Cardiac muscle cell (in vitro differentiated cells and primary cell): ENCODE data around the gene EMILIN1. TPM values are rescaled to one million over a fixed set of nuclear protein-coding genes. Genes with fewer than 3 reads are reported as not detected.

ENCODE experiments used
- DNase-seq, 2 donors: peaks; one replicate each; pipeline versions ENCODE4 v3.0.0 to v3.0.0-alpha.2; 2010 to 2017; ENCODE audit warnings: low read depth in 1 of 2, low spot score in 1 of 2
- H3K27ac ChIP-seq: fragments of 200-600 bp; sonication (generic); 2 replicates; pipeline ENCODE4 v1.5.1; 2016
- H3K27me3 ChIP-seq: fragments of 200-600 bp; sonication (generic); 2 replicates; pipeline ENCODE4 v1.6.0; 2016; ENCODE audit warnings: control low read depth
- H3K36me3 ChIP-seq: fragments of 200-600 bp; sonication (generic); 2 replicates; pipeline ENCODE4 v1.5.1; 2016; ENCODE audit warnings: control low read depth
- H3K4me1 ChIP-seq: fragments of 200-600 bp; sonication (generic); 2 replicates; pipeline ENCODE4 v1.8.1; 2017; ENCODE audit warnings: low read depth, mild to moderate bottlenecking, mixed run types
- H3K4me3 ChIP-seq: fragments of 200-600 bp; sonication (generic); 2 replicates; pipeline ENCODE4 v1.5.1; 2016; ENCODE audit warnings: mild to moderate bottlenecking
- H3K9me3 ChIP-seq: fragments of 200-600 bp; sonication (generic); 2 replicates; pipeline ENCODE4 v1.5.1; 2017; ENCODE audit warnings: low read depth, mild to moderate bottlenecking, control low read depth
- polyA plus RNA-seq: library from polyadenylated mRNA; unstranded; fragments of >200 nt; fragmentation: Nextera tagmentation; extraction: Ambion mirVana; gene quantifications from 2 replicates; pipeline ENCODE4 v1.2.1, GENCODE V29; 2016
- total RNA-seq: library from RNA; depleted of rRNA; stranded (reverse); fragments of >200 nt; gene quantifications from 2 replicates; pipeline ENCODE4 v1.2.3, GENCODE V29; 2016
- TF ChIP-seq, protein P1 (sequence below): IDR thresholded peaks from 2 replicates; pipeline ENCODE4 v1.5.1; 2012; ENCODE audit warnings: low read depth, mild to moderate bottlenecking, low read length

Gene EMILIN1
- total and polyA plus RNA-seq, 2 experiments from 2014 or later: 15.6 to 18.5 TPM

- no peak for DNase-seq
- TF ChIP-seq, protein P1, sequence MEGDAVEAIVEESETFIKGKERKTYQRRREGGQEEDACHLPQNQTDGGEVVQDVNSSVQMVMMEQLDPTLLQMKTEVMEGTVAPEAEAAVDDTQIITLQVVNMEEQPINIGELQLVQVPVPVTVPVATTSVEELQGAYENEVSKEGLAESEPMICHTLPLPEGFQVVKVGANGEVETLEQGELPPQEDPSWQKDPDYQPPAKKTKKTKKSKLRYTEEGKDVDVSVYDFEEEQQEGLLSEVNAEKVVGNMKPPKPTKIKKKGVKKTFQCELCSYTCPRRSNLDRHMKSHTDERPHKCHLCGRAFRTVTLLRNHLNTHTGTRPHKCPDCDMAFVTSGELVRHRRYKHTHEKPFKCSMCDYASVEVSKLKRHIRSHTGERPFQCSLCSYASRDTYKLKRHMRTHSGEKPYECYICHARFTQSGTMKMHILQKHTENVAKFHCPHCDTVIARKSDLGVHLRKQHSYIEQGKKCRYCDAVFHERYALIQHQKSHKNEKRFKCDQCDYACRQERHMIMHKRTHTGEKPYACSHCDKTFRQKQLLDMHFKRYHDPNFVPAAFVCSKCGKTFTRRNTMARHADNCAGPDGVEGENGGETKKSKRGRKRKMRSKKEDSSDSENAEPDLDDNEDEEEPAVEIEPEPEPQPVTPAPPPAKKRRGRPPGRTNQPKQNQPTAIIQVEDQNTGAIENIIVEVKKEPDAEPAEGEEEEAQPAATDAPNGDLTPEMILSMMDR: no peak
- Histone ChIP-seq H3K27me3 (no peaks in the 10 kb centered on the region), H3K27ac (no peak overlapping the region), H3K9me3 (no peaks in the 10 kb centered on the region), H3K4me3 (no peak overlapping the region), H3K36me3 (no peaks in the 10 kb centered on the region), H3K4me1 (peaks cover 27% of the 10 kb centered on the region)
Observed at GRCh38 chr2:27082773-27083409, 4.5 kb downstream of the EMILIN1 start.

DNA sequence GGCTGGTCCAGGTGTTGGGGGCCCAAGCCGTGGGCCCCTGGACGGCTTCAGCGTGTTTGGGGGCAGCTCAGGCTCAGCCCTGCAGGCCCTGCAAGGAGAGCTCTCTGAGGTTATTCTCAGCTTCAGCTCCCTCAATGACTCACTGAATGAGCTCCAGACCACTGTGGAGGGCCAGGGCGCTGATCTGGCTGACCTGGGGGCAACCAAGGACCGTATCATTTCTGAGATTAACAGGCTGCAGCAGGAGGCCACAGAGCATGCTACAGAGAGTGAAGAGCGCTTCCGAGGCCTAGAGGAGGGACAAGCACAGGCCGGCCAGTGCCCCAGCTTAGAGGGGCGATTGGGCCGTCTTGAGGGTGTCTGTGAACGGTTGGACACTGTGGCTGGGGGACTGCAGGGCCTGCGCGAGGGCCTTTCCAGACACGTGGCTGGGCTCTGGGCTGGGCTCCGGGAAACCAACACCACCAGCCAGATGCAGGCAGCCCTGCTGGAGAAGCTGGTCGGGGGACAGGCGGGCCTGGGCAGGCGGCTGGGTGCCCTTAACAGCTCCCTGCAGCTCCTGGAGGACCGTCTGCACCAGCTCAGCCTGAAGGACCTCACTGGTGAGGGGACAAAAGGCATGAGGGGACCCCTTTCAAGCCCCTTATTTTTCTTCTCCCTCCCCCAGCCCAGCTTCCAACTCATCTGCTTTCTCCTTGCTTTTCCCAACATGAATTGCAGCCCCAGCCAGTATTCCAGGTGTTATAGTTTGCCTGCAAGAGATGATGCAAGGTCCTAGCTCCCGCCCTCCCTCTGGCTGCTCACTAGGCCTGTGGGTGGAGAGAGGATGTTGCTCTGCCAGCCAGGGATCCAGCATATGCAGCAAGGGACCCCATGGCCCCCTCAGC lies 5.2 kb downstream of the EMILIN1 start:
- H3K4me1 ChIP-seq: peaks cover 24% of the 10 kb centered on the region
- H3K4me3 ChIP-seq: no peak overlapping the region
- no peaks in the 10 kb centered on the region for H3K9me3 ChIP-seq
- peak in 1 of 2 donors; percentile 36 for DNase-seq
- TF ChIP-seq, protein P1: no peak
- H3K27me3 ChIP-seq: no peaks in the 10 kb centered on the region
- H3K36me3 ChIP-seq: no peaks in the 10 kb centered on the region
- H3K27ac ChIP-seq: no peak overlapping the region

DNA sequence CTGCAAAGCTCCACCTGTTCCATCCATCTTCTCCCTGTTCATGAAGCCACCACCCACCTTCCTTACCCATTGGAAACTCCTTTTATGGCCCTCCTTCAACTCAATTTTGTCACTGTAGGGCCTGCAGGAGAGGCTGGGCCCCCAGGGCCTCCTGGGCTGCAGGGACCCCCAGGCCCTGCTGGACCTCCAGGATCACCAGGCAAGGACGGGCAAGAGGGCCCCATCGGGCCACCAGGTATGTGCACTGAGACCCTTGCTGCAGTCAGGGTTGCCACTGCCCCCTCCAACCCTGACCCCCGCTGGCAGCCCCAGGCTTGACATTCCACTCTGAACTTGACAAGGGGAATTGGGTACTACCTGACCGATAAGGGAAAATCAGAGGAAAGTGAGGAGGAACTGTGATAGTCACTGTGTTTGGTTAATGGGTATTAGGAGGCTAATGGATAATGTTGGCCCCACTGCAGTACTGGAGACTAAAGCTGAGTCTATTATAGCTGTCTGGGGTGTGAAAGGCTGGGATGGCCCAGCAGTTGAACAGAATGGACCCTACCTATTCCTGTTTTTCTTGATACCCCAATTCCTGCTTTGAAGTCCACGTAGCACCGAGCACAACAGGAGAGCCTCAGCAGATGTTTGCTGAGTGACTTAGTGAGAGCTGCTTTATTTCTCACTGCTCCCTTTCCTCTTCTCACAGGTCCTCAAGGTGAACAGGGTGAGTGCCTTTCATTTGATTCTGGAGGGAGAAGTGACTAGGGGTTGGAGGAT lies 6.1 kb downstream of the EMILIN1 start:
- Histone ChIP-seq H3K36me3 (no peaks in the 10 kb centered on the region), H3K9me3 (no peaks in the 10 kb centered on the region), H3K4me1 (peaks cover 21% of the 10 kb centered on the region), H3K27me3 (no peaks in the 10 kb centered on the region), H3K4me3 (no peak overlapping the region), H3K27ac (no peak overlapping the region)
- TF ChIP-seq, protein P1: no peak
- DNase-seq: no peak

GRCh38 chr2:27085062-27085672 lies 6.8 kb downstream of the EMILIN1 start:
- TF ChIP-seq, protein P1: no peak
- peaks cover 21% of the 10 kb centered on the region for H3K4me1 ChIP-seq
- H3K9me3 ChIP-seq: no peaks in the 10 kb centered on the region
- no peaks in the 10 kb centered on the region for H3K27me3 ChIP-seq
- no peaks in the 10 kb centered on the region for H3K36me3 ChIP-seq
- H3K4me3 ChIP-seq: peak overlapping the region; percentile 46
- H3K27ac ChIP-seq: no peak overlapping the region
- no peak for DNase-seq

- Histone ChIP-seq H3K27me3 (no peaks in the 10 kb centered on the region), H3K4me3 (peak overlapping the region; percentile 46), H3K36me3 (no peaks in the 10 kb centered on the region), H3K4me1 (peaks cover 19% of the 10 kb centered on the region), H3K27ac (peak overlapping the region; percentile 61), H3K9me3 (no peaks in the 10 kb centered on the region)
- TF ChIP-seq, protein P1: peak; percentile 40
- peak; percentile 72 for DNase-seq
Observed at GRCh38 chr2:27085673-27086089, 7.3 kb downstream of the EMILIN1 start.
